ENCODE measurements around the gene C12orf76.

GRCh38 chr12:109995361-109995685, 53.0 kb downstream of the C12orf76 start:
- no peak for TF ChIP-seq EZH2 (IDR thresholded peaks at IDR 0.05; ENCODE audit: low read depth, unreplicated experiment)
- TF ChIP-seq EZH2phosphoT487 (IDR thresholded peaks at IDR 0.05; ENCODE audit: unreplicated experiment) = no peak
- no peak for TF ChIP-seq CTCF (conservative IDR thresholded peaks at IDR 0.05; ENCODE audit: low read depth in 2 of 2)

Measured in GM23338 (cell line).